HG02678 (cell line): ENCODE measurements around the gene HASPIN.
"Not testable (repeated sequence)": the region's sequence is repeated elsewhere in the genome, so short reads cannot be mapped to it uniquely, and the experiment has no call there.

Experiments used
- ATAC-seq: cut with Tn5 transposase; IDR thresholded peaks from one replicate; pipeline ENCODE4 v1.9.1; 2021; ENCODE audit warnings: mild to moderate bottlenecking, moderate library complexity; ENCODE audit not compliant: unreplicated experiment

The HASPIN gene

GRCh38 chr17:3695723-3696411, 27.8 kb upstream of the HASPIN start, which contains the start of gene P2RX5:
Gene P2RX5, minus strand, starts transcription at chr17:3696155. Its CDS starts 150 bp downstream, at chr17:3696005.
- no peak for ATAC-seq

- ATAC-seq: no peak
These were observed 26.6 kb upstream of the HASPIN start for GRCh38 chr17:3697103-3697476.

GRCh38 chr17:3698139-3698538, 25.6 kb upstream of the HASPIN start:
- ATAC-seq: no peak

GRCh38 chr17:3699951-3700350, 23.8 kb upstream of the HASPIN start:
- no peak for ATAC-seq

- ATAC-seq: not testable (repeated sequence)
These were observed 21.6 kb upstream of the HASPIN start for GRCh38 chr17:3702041-3702539.

- no peak for ATAC-seq
These were observed 18.6 kb upstream of the HASPIN start for GRCh38 chr17:3704931-3705717.

- not testable (repeated sequence) for ATAC-seq
These were observed 18.1 kb upstream of the HASPIN start for GRCh38 chr17:3705718-3705984.

GRCh38 chr17:3708366-3708765, 15.3 kb upstream of the HASPIN start:
- no peak for ATAC-seq

GRCh38 chr17:3710951-3711383, 12.7 kb upstream of the HASPIN start:
- ATAC-seq: peak; percentile 91

GRCh38 chr17:3712811-3713463, 10.8 kb upstream of the HASPIN start:
- no peak for ATAC-seq

- no peak for ATAC-seq
These were observed 8.4 kb upstream of the HASPIN start for GRCh38 chr17:3715296-3715695.

GRCh38 chr17:3718201-3718600, 5.5 kb upstream of the HASPIN start:
- no peak for ATAC-seq

GRCh38 chr17:3719265-3719664, 4.4 kb upstream of the HASPIN start:
- no peak for ATAC-seq

- ATAC-seq: no peak
These were observed 987 bp upstream of the HASPIN start for GRCh38 chr17:3722716-3723115.

GRCh38 chr17:3723188-3723555, 531 bp upstream of the HASPIN start:
- no peak for ATAC-seq

GRCh38 chr17:3724378-3725077, 825 bp downstream of the HASPIN start:
- ATAC-seq: no peak

GRCh38 chr17:3727041-3727440, 3.3 kb downstream of the HASPIN start:
- ATAC-seq: no peak

- ATAC-seq: not testable (repeated sequence)
These were observed 4.4 kb downstream of the HASPIN start for GRCh38 chr17:3728099-3728498.

GRCh38 chr17:3729881-3730280, 6.2 kb downstream of the HASPIN start:
- ATAC-seq: no peak

GRCh38 chr17:3730881-3731429, 7.3 kb downstream of the HASPIN start:
- ATAC-seq: no peak

- ATAC-seq: peak; percentile 68
These were observed 8.5 kb downstream of the HASPIN start for GRCh38 chr17:3732210-3732621.
